ENCODE measurements around the gene HIBCH. TPM values are rescaled to one million over a fixed set of nuclear protein-coding genes. Genes with fewer than 3 reads are reported as not detected.

HIBCH gene
- total RNA-seq, 2 donors from 2014 or later, result 19.8 to 68.4 TPM

Other genes with a start within 250 kb of the HIBCH start
- 10 to 100 TPM; 13.5 to 19.4 TPM for gene INPP1, start 23.8 kb upstream of the HIBCH start, total RNA-seq
- gene MFSD6, start 88.5 kb upstream of the HIBCH start, total RNA-seq, result 10 to 100 TPM; 44.9 to 48.1 TPM
- gene NEMP2, start 214.9 kb upstream of the HIBCH start, total RNA-seq, result 1 to 10 TPM; 8.3 to 9.4 TPM